Ishikawa (cell line): Measurements from ENCODE around the gene MRPL44.

Experiments
- CEBPB ChIP-seq: IDR thresholded peaks from 2 replicates; pipeline ENCODE4 v1.6.1; 2012
- CREB1 ChIP-seq: IDR thresholded peaks from 2 replicates; pipeline ENCODE4 v1.6.1; 2012; ENCODE audit warnings: low read depth
- EGR1 ChIP-seq: IDR thresholded peaks from 2 replicates; pipeline ENCODE4 v1.6.1; 2012
- EP300 ChIP-seq: IDR thresholded peaks from 2 replicates; pipeline ENCODE4 v1.6.1; 2012; ENCODE audit warnings: borderline replicate concordance
- FOXM1 ChIP-seq: IDR thresholded peaks from 2 replicates; pipeline ENCODE4 v1.6.1; 2012; ENCODE audit warnings: low read depth, borderline replicate concordance
- NFIC ChIP-seq: IDR thresholded peaks from 2 replicates; pipeline ENCODE4 v1.6.1; 2012
- RAD21 ChIP-seq: IDR thresholded peaks from 2 replicates; pipeline ENCODE4 v1.6.1; 2012; ENCODE audit warnings: low read depth
- REST ChIP-seq: IDR thresholded peaks from 2 replicates; pipeline ENCODE4 v1.6.1; 2012; ENCODE audit warnings: low read depth, mild to moderate bottlenecking
- TAF1 ChIP-seq: IDR thresholded peaks from 2 replicates; pipeline ENCODE4 v1.6.1; 2012; ENCODE audit warnings: low read depth, mild to moderate bottlenecking
- TCF12 ChIP-seq: IDR thresholded peaks from 2 replicates; pipeline ENCODE4 v1.6.1; 2012; ENCODE audit warnings: low read depth
- TEAD4 ChIP-seq: IDR thresholded peaks from 2 replicates; pipeline ENCODE4 v1.6.1; 2012
- USF1 ChIP-seq: IDR thresholded peaks from 2 replicates; pipeline ENCODE4 v1.6.1; 2012
- YY1 ChIP-seq: IDR thresholded peaks from 2 replicates; pipeline ENCODE4 v1.6.1; 2012; ENCODE audit warnings: low read depth
- ZBTB7A ChIP-seq: IDR thresholded peaks from 2 replicates; pipeline ENCODE4 v1.6.1; 2012; ENCODE audit warnings: low read depth
- TF ChIP-seq, protein P1 (sequence below): IDR thresholded peaks from 2 replicates; pipeline ENCODE4 v1.6.1; 2012

Gene MRPL44

DNA sequence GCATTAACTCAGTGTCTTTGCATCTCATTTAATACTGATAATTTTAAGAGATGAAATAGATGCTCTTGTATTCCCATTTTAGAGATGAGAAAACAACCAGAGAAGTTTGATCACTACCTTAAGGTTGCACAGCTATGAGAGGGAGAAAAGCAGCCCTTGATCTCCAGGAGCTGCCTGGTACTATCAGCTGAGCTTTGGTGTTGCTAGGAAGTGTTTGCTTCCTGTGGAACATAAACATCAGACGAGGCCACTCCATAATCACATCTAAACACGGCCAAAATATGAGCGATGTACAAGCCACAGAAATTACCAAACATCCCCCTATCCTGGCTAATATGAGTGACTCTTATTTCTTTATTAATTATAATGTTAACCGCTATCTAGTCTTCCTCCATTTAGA, 11.5 kb upstream of the MRPL44 start:
- no peak for TF ChIP-seq EP300

DNA sequence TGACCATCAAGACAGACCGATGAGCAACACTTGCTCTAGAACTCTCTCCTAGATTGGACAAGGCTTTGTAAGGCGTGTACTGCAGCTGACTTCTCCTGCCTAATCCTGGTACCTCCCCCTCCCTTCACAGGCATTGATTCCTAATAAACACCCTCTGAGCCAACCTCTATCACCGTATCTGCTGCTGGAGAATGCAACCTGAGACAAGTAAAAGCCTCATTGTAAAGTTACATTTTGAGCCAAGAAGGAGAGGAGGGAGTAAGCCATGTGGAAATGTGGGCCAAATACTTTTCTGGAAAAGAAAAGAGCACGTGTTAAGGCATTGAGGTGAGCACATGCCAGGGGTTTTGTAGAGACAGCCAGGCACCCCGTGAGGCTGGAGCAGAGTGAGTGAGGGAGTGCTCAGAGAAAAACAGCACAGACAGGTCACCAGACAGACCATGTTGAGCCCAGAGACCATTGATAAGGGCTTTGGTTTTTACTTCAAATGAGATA, 9.5 kb upstream of the MRPL44 start:
- no peak for TF ChIP-seq EGR1
- TF ChIP-seq, protein P1, sequence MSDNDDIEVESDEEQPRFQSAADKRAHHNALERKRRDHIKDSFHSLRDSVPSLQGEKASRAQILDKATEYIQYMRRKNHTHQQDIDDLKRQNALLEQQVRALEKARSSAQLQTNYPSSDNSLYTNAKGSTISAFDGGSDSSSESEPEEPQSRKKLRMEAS: peak; percentile 83

DNA sequence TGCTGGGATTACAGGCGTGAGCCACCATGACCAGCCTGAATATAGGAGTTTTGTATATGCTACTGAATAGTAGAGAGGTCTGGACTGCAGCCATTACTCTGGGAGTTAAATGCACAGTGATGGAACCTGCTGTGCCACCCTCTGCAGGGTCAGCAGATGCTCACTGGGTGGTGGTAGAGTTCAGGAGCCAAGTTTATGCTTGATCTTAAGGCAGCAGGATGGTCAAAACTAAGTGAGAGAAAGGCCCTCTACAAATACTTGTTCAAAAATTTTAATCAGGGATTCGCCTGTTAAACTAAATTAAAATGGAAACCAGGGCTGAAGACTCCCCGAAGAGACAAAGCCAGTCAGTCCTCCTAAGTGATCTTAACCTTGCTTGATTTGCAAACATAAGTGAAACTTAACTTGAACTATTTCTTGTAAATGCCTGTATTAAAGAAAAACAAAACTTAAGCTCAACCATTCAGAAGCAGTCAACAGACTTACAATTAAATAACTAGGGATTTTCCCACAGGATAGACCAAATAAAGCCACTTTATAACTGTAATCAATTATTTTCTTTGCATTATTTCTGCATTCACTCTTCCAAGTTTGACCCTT, 7.9 kb upstream of the MRPL44 start:
- TF ChIP-seq CREB1 (no peak), EP300 (no peak), NFIC (no peak), USF1 (no peak), CEBPB (no peak), YY1 (no peak), REST (no peak), TEAD4 (no peak), FOXM1 (no peak), ZBTB7A (no peak), TAF1 (no peak), RAD21 (no peak), EGR1 (no peak), TCF12 (no peak)
- TF ChIP-seq, protein P1: no peak

- TF ChIP-seq NFIC: no peak
- TF ChIP-seq CEBPB: no peak
- no peak for TF ChIP-seq EP300
- no peak for TF ChIP-seq USF1
- TF ChIP-seq, protein P1: no peak
- no peak for TF ChIP-seq ZBTB7A
- TF ChIP-seq FOXM1: no peak
- TF ChIP-seq TEAD4: no peak
- no peak for TF ChIP-seq CREB1
- TF ChIP-seq REST: no peak
- TF ChIP-seq TAF1: no peak
- TF ChIP-seq TCF12: no peak
- TF ChIP-seq EGR1: no peak
Measured at GRCh38 chr2:223950448-223951347, 6.6 kb upstream of the MRPL44 start.

- TF ChIP-seq FOXM1: no peak
- TF ChIP-seq TEAD4: no peak
- TF ChIP-seq, protein P1: no peak
- no peak for TF ChIP-seq YY1
- no peak for TF ChIP-seq CREB1
- no peak for TF ChIP-seq ZBTB7A
- no peak for TF ChIP-seq NFIC
- TF ChIP-seq RAD21: no peak
- no peak for TF ChIP-seq EGR1
- no peak for TF ChIP-seq USF1
- no peak for TF ChIP-seq EP300
- no peak for TF ChIP-seq TCF12
Measured at GRCh38 chr2:223952280-223952968, 4.8 kb upstream of the MRPL44 start.
